HepG2 (cell line): ENCODE results near the gene CRYZ. TPM values are rescaled to one million over a fixed set of nuclear protein-coding genes. Genes with fewer than 3 reads are reported as not detected.

Source experiments
- AGO2 ChIP-seq: fragments of 200-400 bp; formaldehyde crosslinking; optimal IDR thresholded peaks from 2 replicates; pipeline ENCODE3; 2017; ENCODE audit warnings: mild to moderate bottlenecking, low read depth, low read length, moderate library complexity
- BATF2 ChIP-seq: sonication (generic); formaldehyde crosslinking; IDR thresholded peaks from 2 replicates; pipeline ENCODE4 v1.8.0; 2022; ENCODE audit warnings: mild to moderate bottlenecking, missing genetic modification reagents, moderate library complexity
- CTCF ChIP-seq: sonication (generic); formaldehyde crosslinking; IDR thresholded peaks from 2 replicates; pipeline ENCODE4 v1.5.0; 2020; ENCODE audit warnings: mild to moderate bottlenecking, missing genetic modification reagents, moderate library complexity
- FOXA3 ChIP-seq: IDR thresholded peaks from 2 replicates; pipeline ENCODE4 v1.6.1; 2016; ENCODE audit warnings: missing genetic modification reagents, missing compliant biosample characterization
- HDAC2 ChIP-seq: sonication (generic); formaldehyde crosslinking; IDR thresholded peaks from 2 replicates; pipeline ENCODE4 v1.4.0; 2020; ENCODE audit warnings: missing genetic modification reagents
- IKZF1 ChIP-seq: fragments of 450-650 bp; IDR thresholded peaks from 2 replicates; pipeline ENCODE4 v1.7.1; 2016
- LBX2 ChIP-seq: sonication (generic); formaldehyde crosslinking; IDR thresholded peaks from 2 replicates; pipeline ENCODE4 v1.5.0; 2020; ENCODE audit warnings: missing genetic modification reagents, mild to moderate bottlenecking, borderline replicate concordance
- MEF2D ChIP-seq: sonication (generic); formaldehyde crosslinking; IDR thresholded peaks from 2 replicates; pipeline ENCODE4 v1.5.1; 2020; ENCODE audit warnings: mild to moderate bottlenecking, missing genetic modification reagents
- RAD21 ChIP-seq: fragments of 450-650 bp; formaldehyde crosslinking; IDR thresholded peaks from 2 replicates; pipeline ENCODE4 v1.5.0; 2020; ENCODE audit warnings: mild to moderate bottlenecking
- REL ChIP-seq: sonication (generic); formaldehyde crosslinking; conservative IDR thresholded peaks from 2 replicates; pipeline ENCODE4 v1.8.0; 2022; ENCODE audit warnings: mild to moderate bottlenecking, missing genetic modification reagents, moderate library complexity
- SAP130 ChIP-seq: IDR thresholded peaks from 2 replicates; pipeline ENCODE4 v1.6.1; 2016; ENCODE audit warnings: low read depth
- SRSF9 ChIP-seq: fragments of 200-400 bp; formaldehyde crosslinking; IDR thresholded peaks from 2 replicates; pipeline ENCODE4 v1.6.1; 2018; ENCODE audit warnings: borderline replicate concordance, mild to moderate bottlenecking, low read depth, low read length; ENCODE audit not compliant: insufficient read depth, poor library complexity, severe bottlenecking
- TRIM24 ChIP-seq: sonication (generic); formaldehyde crosslinking; IDR thresholded peaks from 2 replicates; pipeline ENCODE4 v1.8.0; 2022; ENCODE audit warnings: mild to moderate bottlenecking, missing genetic modification reagents
- ZFP62 ChIP-seq: sonication (generic); formaldehyde crosslinking; IDR thresholded peaks from 2 replicates; pipeline ENCODE4 v1.4.0; 2020; ENCODE audit warnings: missing genetic modification reagents
- ZNF280D ChIP-seq: sonication (generic); formaldehyde crosslinking; IDR thresholded peaks from 2 replicates; pipeline ENCODE4 v1.5.1; 2020; ENCODE audit warnings: mild to moderate bottlenecking, missing genetic modification reagents
- ZNF414 ChIP-seq: sonication (generic); formaldehyde crosslinking; IDR thresholded peaks from 2 replicates; pipeline ENCODE4 v1.5.0; 2020; ENCODE audit warnings: missing genetic modification reagents
- ZNF598 ChIP-seq: sonication (generic); formaldehyde crosslinking; IDR thresholded peaks from 2 replicates; pipeline ENCODE4 v1.5.1; 2020; ENCODE audit warnings: mild to moderate bottlenecking, missing genetic modification reagents, borderline replicate concordance
- ZNF7 ChIP-seq: IDR thresholded peaks from 2 replicates; pipeline ENCODE4 v1.6.1; 2016; ENCODE audit warnings: missing biosample characterization, missing genetic modification reagents
- ZNF710 ChIP-seq: sonication (generic); formaldehyde crosslinking; IDR thresholded peaks from 2 replicates; pipeline ENCODE4 v1.5.0; 2020; ENCODE audit warnings: mild to moderate bottlenecking, missing genetic modification reagents, borderline replicate concordance
- ZNF740 ChIP-seq: sonication (generic); formaldehyde crosslinking; IDR thresholded peaks from 2 replicates; pipeline ENCODE4 v1.4.0; 2020; ENCODE audit warnings: missing genetic modification reagents
- ZZZ3 ChIP-seq: sonication (generic); formaldehyde crosslinking; IDR thresholded peaks from 2 replicates; pipeline ENCODE4 v1.4.0; 2020; ENCODE audit warnings: missing genetic modification reagents, mild to moderate bottlenecking, borderline replicate concordance
- polyA plus RNA-seq, 8 experiments: library from polyadenylated mRNA; depleted of rRNA in 3 of 8; stranded (reverse) in 7 of 8; unstranded in 1 of 8; fragments of >200 nt; fragmentation: Illumina TruSeq in 4 of 8; extraction: Trizol in 4 of 8; gene quantifications; 2 replicates each; pipeline versions ENCODE4 v1.2.1 to v1.2.3, GENCODE V29; 2011 to 2016; ENCODE audit warnings: low read depth in 4 of 8, missing spikeins in 1 of 8, mixed read lengths in 1 of 8; ENCODE audit not compliant: insufficient read depth in 1 of 8
- total RNA-seq, 5 experiments: library from RNA; depleted of rRNA; stranded (reverse); fragments of >200 nt; fragmentation: Illumina TruSeq; extraction: Trizol; gene quantifications; 2 replicates each; pipeline ENCODE4 v1.2.3, GENCODE V29; 2016; ENCODE audit warnings: low read depth in 1 of 5

CRYZ gene
- total and polyA plus RNA-seq, 2 of the 13 experiments (the other 11 are each of a cell fraction or from before 2014, with no cell fraction given): 115 to 211 TPM

GRCh38 chr1:74689621-74690363, 43.1 kb downstream of the CRYZ start (continued):
- TF ChIP-seq ZNF280D (CRISPR knock-in tag) (no peak), CTCF (CRISPR knock-in tag) (peak; percentile 85), FOXA3 (peak; percentile 94), ZNF598 (CRISPR knock-in tag) (no peak), AGO2 (no peak), MEF2D (no peak), LBX2 (CRISPR knock-in tag) (no peak), REL (CRISPR knock-in tag) (no peak), SAP130 (peak; percentile 39; the same call in 1 of the 2 replicates), ZNF414 (no peak), ZFP62 (CRISPR knock-in tag) (no peak), ZNF740 (no peak), ZNF7 (CRISPR knock-in tag) (no peak), TRIM24 (CRISPR knock-in tag) (no peak), ZZZ3 (CRISPR knock-in tag) (no peak), HDAC2 (CRISPR knock-in tag) (no peak), IKZF1 (no peak), BATF2 (CRISPR knock-in tag) (no peak), SRSF9 (no peak), ZNF710 (CRISPR knock-in tag) (no peak), RAD21 (peak; percentile 60)
